Smooth muscle cell of the umbilical artery (primary cell): ENCODE results near the gene TAF6. TPM values are rescaled to one million over a fixed set of nuclear protein-coding genes. Genes with fewer than 3 reads are reported as not detected.

ENCODE experiments used
- total RNA-seq: library from RNA; depleted of rRNA; stranded (reverse); fragments of >200 nt; gene quantifications from 2 replicates; pipeline ENCODE4 v1.2.3, GENCODE V29; 2014

TAF6 gene
- 47.8 and 83.0 TPM in 2 replicates for total RNA-seq

GRCh38 chr7:100119072-100119969 is at the start of gene TAF6, which contains the start of gene CNPY4:
TAF6 (minus strand) TSS chr7:100119358; CDS start chr7:100114209, 5,149 bp downstream.
CNPY4 (plus strand) TSS chr7:100119634; CDS start chr7:100119745, 111 bp downstream.

DNA sequence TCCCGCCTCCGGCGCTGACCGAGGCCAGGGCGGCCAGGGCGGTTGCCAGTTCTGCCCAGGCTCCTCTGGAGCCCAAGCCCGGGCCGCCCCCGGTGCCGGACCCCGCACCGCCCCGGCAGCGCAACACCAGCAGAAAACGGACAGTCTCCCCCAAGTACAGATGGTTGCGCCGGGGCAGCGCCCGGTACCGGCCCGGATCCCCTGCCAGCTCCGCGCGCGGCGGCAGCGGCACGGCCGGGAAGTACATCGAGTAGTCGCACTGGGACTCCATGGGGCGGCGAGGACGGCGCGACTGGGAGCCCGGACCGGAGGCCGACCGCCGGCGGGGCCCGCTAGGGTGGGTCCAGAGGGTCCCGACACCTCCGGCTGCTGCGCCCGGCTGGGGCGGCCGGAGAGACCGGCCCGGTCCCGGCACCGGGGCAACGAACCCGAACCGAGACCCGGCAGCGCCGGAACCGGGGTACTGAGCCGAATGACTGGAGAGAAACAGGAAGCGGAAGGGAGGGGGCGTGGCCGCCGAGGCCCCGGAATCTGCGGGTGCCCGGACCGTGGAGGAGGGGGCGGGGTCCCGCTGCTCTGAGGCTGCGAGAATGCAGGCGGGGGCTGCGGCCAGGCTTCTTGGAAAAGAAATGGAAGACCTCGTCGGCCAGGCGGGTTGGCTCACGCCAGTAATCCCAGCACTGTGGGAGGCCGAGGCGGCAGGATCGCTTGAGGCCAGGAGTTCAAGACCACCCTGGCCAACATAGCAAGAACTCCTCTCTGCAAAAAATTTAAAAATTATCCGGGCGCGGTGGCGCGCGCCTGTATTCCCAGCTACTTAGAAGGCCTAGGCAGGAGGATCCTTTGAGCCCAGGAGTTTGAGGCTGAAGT is 39.3 kb upstream of the TAF6 start, which contains the start of gene TRAPPC14:
Gene TRAPPC14, minus strand, starts transcription at position 495 of the 870 bp plus-strand sequence. Its CDS starts 224 bp downstream, at position 271.

GRCh38 chr7:100148559-100149328 is 29.6 kb upstream of the TAF6 start, which contains the start of gene LAMTOR4:
LAMTOR4 (plus strand) TSS chr7:100148918; CDS start chr7:100148973, 55 bp downstream.

GRCh38 chr7:100126931-100127865 is 8.0 kb upstream of the TAF6 start, which contains the start of gene MBLAC1:
MBLAC1 (plus strand) TSS chr7:100126967; CDS start chr7:100127396, 429 bp downstream.

GRCh38 chr7:100101016-100101862 is 17.9 kb downstream of the TAF6 start, which contains the start of the genes AP4M1 and MCM7:
AP4M1 (plus strand) TSS chr7:100101643; CDS start chr7:100101715, 72 bp downstream.
MCM7 (minus strand) TSS chr7:100101397; CDS start chr7:100101294, 103 bp downstream.

DNA sequence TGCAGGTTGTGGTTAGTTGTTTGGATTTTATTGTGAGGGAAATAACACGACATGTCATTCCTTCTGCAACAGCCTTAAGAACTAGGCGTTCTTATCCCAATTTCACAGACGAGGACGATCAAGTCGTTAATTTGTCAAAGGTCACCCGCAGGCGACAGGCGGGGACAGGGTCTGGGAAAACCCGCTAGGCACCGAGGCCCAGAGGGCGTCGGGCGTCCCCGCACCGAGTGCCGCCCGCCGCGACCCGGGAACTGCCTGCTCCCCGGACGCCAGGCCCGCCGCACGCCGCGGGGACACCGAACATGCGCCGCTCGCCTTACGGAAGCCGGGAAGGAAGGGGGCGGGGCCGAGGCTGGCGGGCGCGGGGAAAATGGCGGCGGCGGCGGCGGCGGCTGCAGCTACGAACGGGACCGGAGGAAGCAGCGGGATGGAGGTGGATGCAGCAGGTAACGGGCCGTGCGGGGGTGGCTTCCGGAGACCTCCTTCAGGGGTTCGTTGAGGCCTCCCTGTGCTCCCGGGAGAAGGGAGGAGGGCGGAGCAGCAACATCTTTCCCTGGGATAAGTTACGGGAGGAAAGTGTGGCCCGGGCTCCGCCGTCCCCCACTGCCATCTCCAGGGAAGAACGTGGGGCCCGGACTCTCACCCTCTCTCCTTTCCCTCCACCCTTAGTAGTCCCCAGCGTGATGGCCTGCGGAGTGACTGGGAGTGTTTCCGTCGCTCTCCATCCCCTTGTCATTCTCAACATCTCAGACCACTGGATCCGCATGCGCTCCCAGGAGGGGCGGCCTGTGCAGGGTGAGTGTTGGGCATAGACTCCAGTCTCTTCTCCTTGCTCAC is 30.3 kb downstream of the TAF6 start, which contains the start of gene COPS6:
Gene COPS6, plus strand, starts transcription at position 349 of the 837 bp plus-strand sequence. Its CDS starts 22 bp downstream, at position 371.

GRCh38 chr7:100081535-100082102 is 37.5 kb downstream of the TAF6 start, which contains the start of gene ZNF3:
ZNF3 (minus strand) TSS chr7:100081723; CDS start chr7:100077357, 4,366 bp downstream.

Other genes starting within 250 kb of the TAF6 start
- gene OR2AE1, start 242.3 kb downstream of the TAF6 start, total RNA-seq, result not detected in 2 replicates
- gene TRIM4, start 199.8 kb downstream of the TAF6 start, total RNA-seq, result 28.3 and 29.7 TPM in 2 replicates
- gene GJC3, start 189.7 kb downstream of the TAF6 start, total RNA-seq, result not detected in 2 replicates
- gene AZGP1, start 143.3 kb downstream of the TAF6 start, total RNA-seq, result 0.32 TPM in 1 of 2 replicates, not detected in the other
- 46.6 and 48.1 TPM in 2 replicates for gene ZKSCAN1, start 103.8 kb downstream of the TAF6 start, total RNA-seq
- 7.4 and 8.9 TPM in 2 replicates for gene ZSCAN21, start 69.6 kb downstream of the TAF6 start, total RNA-seq
- 26.4 and 30.4 TPM in 2 replicates for gene ZNF3, start 37.6 kb downstream of the TAF6 start, total RNA-seq
- 70.4 and 107 TPM in 2 replicates for gene COPS6, start 30.4 kb downstream of the TAF6 start, total RNA-seq
- gene MCM7, start 18.0 kb downstream of the TAF6 start, total RNA-seq, result 14.6 and 57.5 TPM in 2 replicates
- gene AP4M1, start 17.7 kb downstream of the TAF6 start, total RNA-seq, result 26.1 and 40.4 TPM in 2 replicates
- gene CNPY4, start 276 bp upstream of the TAF6 start, total RNA-seq, result 33.4 and 61.5 TPM in 2 replicates
- 1.8 and 2.2 TPM in 2 replicates for gene MBLAC1, start 7.6 kb upstream of the TAF6 start, total RNA-seq
- gene LAMTOR4, start 29.6 kb upstream of the TAF6 start, total RNA-seq, result 30.5 and 91.8 TPM in 2 replicates
- 5.9 and 8.3 TPM in 2 replicates for gene TRAPPC14, start 39.4 kb upstream of the TAF6 start, total RNA-seq
- gene GAL3ST4, start 49.3 kb upstream of the TAF6 start, total RNA-seq, result 2.1 and 6.1 TPM in 2 replicates
- gene GPC2, start 58.0 kb upstream of the TAF6 start, total RNA-seq, result 3.9 and 6.0 TPM in 2 replicates
- gene STAG3, start 58.6 kb upstream of the TAF6 start, total RNA-seq, result 0.88 and 1.2 TPM in 2 replicates
- not detected in 2 replicates for gene PVRIG, start 100.6 kb upstream of the TAF6 start, total RNA-seq
- not detected in 2 replicates for gene SPDYE3, start 188.3 kb upstream of the TAF6 start, total RNA-seq
- gene PILRB, start 238.8 kb upstream of the TAF6 start, total RNA-seq, result 10.4 and 13.5 TPM in 2 replicates